ENCODE data around the gene SMCHD1.
A peak's percentile ranks its signal among the peaks of the same experiment; 100 is the strongest.
"Not testable (repeated sequence)": the region's sequence is repeated elsewhere in the genome, so short reads cannot be mapped to it uniquely, and the experiment has no call there.

The SMCHD1 gene

DNA sequence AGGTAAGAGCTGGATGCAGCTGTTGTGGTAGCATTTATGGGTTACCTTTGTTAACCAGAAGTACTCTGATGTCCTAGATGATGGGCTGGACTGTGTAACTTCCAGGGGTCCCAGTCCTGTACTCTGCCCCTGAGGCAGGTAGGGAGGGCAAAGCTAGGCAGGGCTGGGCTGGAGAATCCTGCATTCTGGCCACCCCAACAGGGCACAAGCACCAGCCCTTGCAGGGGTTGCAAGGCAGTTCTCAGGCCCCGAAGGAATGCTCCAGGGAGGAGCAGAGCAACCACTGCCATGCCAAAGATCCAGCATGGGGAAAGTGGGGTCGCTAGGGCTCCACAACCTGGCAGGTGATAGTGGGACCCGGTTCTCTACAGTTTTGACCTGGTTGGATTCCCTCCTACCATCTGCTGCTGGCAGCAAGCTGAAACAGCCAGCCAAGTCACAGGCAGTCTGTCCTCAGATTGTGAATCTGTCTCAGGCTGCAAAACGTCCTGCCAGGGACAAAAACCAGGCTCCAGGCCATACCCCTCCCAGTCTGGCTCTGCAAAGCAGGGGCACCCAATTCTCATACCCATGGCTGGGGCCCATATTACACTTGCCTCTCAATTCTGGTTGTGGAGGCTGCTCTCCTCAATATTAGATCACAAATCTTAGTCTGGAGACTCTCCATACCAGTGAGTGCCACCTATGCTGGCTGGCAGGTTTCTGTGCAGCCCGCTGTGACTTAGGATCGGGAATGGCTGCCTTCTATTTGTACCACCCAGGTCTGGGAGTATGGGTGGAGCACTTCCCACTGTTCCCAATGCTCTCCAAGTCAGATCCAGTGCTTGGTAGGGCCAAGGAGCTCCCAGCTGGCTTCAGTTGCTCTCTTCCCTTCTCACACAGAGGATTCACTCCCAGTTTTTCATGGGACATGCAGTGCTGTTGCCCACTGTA is 61.1 kb downstream of the SMCHD1 start:
- DNase-seq, result peak in 30 of 58 donors; percentile 1 to 55 (median 14)

DNA sequence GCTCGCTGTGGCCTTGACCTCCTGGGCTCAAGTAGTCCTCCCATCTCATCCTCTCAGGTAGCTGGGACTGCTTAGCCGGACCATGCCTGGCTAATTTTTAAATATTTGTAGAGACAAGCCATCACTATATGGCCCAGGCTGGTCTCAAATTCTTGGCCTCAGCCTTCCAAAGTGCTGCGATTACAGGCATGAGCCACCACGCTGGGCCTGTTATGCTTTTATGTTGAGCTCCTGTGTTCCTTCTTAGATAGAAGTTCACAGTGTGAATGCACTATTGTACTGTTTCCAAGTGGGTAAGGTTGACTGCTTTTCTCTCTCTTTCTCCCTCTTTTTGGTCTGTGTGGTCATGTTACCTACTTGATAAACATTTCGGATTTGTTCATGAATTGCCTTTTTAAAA is 61.9 kb downstream of the SMCHD1 start:
- DNase-seq, result no peak

DNA sequence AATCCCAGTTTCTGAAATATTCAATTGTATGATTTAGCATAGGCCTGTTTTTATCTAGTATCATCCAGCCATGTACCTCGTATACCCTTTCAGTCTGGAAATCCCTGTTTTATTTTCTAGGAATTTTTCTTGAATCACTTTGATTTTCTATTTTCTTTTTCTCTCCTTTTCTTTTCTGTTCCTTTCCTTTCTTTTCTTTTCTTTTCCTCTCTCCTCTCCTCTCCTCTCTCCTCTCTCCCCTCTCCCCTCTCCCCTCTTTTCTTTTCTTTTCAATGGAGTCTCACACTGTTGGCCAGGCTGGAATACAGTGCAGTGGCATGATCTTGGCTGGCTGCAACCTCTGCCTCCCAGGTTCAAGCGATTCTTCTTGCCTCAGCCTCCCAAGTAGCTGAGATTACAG is 63.5 kb downstream of the SMCHD1 start:
- no peak for DNase-seq

DNA sequence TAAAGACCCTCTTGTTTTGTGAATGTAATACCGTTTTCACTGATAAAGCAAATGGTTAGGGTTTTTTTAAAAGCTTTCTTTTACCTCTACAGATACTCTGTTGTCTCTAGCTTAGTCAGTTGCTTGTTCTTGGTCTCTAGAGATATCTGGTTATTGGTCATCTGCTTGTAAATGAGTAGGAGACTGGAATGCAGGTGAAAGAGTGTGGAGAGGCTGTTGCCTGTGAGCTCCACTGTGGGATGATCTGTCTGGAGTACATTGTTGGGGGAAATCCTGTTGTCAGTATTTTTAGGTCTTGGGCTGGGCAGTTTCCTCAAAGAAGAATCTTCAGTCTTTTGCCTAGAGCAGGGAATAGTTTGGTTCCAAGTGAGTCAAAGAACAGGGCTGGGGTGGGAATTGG is 67.7 kb downstream of the SMCHD1 start:
- no peak for DNase-seq

DNA sequence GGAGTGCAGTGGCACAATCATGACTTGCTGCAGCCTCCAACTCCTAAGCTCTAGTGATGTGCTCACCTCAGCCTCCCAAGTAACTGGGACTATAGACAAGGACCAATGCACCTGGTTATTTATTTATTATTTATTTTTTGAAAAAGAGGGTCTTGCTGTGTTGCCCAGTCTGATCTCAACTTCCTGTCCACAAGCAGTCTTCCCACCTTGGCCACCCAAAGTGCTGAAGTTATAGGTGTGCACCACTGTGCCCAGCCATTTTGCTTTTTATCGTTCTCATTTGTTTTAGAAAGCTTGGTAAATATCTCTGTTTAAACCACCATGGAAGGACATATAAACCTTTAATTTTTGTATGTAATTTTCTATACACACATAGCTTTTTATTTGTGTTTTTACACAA is 74.2 kb downstream of the SMCHD1 start:
- no peak for DNase-seq

DNA sequence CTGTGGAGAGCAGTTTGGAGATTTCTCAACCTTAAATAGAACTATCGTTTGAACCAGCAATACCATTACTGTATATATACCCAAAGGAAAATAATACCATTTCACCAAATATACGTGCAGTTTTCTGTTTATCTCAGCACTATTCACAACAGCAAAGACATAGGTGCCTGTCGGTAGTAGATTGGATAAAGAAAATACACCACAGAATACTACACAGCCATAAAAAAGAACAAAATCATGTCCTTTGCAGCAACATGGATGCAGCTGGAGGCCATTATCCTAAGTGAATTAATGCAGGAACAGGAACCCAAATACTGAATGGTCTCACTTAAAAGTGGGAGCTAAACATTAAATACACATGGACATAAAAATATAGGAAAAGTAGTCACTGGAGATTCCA is 81.3 kb downstream of the SMCHD1 start:
- no peak for DNase-seq

DNA sequence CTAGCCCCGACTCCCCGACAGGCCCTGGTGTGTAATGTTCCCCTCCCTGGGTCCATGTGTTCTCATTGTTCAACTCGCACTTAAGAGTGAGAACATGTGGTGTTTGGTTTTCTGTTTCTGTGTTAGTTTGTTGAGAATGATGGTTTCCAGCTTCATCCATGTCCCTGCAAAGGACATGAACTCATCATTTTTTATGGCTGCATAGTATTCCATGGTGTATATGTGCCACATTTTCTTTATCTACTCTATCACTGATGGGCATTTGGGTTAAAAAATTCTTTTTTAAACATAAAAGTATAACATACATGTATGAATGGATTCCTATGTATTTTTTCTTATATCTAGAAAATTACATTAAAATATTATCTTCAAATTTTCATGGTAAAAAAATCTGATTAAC is 84.6 kb downstream of the SMCHD1 start:
- not testable (repeated sequence) for DNase-seq

DNA sequence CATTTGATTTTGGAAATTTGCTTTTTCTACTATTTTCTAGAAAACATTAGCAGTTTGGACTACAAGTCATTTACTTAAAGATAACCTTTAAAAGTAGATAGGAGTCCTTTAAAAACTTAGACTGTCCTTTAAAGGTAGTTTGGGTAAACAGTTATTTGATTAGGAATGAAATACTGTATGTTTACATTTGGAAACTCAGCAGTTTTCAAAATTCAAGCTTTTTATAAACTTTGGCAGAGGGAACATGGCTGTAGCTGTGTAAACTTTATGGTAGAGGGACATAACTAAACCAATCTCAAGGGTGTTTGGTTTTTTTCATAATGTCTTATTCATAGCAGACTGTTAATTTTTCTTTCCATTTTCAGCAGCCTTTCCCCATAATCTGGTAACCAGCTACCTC is 90.7 kb downstream of the SMCHD1 start:
- no peak for DNase-seq

DNA sequence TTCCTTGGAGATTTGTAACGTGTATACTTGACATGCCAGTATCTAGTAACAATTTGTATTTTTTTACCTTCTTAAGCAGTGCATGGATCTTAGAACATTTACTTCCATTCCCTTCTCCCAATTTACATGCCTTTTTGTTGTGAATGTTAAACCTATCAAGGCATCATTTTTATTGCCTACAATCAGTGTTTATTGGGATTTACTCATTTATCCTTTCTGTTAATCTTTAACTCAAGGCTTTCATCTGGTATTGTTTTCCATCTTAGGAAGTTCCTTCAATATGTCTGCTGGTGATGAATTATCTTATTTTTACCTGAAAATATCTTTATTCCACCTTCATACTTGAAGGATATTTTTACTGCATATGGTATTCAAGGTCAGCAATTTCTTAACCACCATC is 102.8 kb downstream of the SMCHD1 start:
- DNase-seq, result no peak

DNA sequence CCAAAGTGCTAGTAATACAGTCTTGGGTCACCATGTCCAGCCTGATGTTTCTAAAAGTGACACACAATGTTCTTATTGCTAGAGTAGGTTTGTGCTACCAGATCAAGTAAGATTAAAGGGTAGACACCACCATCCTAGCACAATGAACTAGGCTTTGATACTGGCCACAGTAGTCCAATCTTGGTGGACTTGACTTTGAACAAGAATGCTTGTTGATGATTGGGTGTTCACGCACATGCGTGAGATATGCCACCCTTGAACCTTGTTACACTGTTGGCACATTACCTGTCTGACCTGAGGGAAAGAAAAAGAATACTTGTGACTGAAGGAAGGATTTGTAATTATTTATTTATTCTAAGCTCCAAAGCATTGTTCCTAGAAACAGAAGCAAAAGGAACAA is 119.1 kb downstream of the SMCHD1 start:
- DNase-seq, result no peak

DNA sequence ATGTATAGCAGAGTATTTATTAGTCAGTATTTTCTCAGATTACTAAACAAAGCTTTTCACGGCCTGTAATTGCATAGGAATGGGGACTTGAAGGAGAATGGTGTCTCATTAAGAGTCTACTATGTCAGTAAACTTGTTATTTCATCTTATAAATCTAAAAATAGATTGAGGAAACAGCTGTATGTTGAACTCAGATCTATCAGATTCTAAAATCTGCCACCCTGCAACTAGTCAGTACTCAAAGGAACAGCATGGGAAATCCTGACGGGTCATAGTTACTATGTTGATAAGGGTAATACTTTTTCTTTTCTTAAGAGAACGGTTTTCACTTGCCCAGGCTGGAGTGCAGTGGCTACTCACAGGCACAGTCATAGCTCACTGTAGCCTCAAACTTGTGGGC is 121.1 kb downstream of the SMCHD1 start:
- DNase-seq, result no peak

DNA sequence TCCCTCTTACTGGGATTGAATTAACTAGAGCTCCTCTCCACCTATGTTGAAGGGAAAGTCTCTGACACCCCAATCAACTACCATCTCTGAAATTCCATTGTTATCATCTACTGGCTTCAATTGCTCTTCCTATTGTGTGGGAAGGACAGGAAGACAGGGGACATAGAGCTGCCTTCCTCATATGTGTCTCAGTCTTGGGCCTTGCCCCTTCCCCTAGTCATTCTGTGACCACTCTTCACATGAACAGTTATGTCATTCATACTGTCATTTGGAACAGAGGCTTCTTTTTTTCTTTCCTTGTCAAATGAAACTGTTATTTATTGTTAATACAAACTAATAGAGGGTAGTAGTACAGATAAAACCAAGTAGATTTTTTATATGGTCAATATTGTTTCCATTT is 121.7 kb downstream of the SMCHD1 start:
- DNase-seq, result no peak

DNA sequence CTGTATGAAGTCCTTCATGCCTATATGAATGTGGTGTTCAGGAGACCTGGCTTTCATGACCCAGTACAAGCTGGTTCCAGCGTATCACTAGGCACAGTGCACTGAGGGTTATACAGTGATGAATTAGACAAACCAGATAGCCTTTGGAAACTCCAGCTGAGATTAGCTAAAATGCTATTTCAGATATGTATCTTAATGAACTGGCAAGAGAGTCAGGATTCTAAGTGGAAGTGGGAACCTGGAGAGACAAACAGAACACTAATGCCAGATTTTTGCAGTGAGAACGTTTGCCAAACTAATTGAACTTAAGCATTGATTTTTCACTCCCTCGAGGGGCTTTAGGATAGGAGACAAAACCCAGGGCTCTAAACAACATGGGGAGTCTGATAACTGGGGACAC is 125.2 kb downstream of the SMCHD1 start:
- no peak for DNase-seq

DNA sequence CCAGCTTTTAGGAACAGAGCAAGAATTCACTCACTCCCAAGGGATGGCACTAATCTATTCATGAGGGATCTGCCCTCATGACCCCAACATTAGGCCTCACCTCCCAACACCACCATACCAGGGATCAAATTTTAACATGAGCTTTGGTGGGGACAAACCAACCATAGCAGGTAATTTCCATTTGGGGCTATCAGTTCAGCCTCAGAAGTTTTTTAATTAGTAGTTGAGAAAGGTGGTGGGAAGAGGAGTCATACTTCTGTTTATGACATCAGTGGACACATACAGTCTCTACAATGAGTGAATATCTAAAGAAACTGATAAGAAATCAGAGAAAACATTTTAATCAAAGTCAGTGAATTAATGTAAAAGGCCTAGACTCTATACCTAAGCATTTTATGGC is 131.7 kb downstream of the SMCHD1 start:
- DNase-seq, result no peak

DNA sequence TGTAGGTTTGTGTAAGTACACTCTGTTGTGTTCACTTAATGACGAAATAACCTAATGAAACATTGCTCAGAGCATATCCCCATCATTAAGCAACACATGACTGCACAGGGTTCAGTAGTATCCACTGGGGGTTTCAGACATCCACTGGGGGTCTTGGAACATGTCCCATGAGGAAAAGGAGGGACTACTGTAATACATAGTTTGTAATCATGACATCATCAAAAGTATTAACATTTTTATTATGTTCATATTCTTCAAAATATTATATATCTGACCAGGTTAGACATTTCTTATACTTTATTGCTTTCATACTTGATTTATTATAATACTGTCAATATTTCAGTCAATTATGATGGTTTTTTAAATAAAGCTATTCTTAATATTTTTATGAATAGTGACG is 136.9 kb downstream of the SMCHD1 start:
- DNase-seq, result no peak

DNA sequence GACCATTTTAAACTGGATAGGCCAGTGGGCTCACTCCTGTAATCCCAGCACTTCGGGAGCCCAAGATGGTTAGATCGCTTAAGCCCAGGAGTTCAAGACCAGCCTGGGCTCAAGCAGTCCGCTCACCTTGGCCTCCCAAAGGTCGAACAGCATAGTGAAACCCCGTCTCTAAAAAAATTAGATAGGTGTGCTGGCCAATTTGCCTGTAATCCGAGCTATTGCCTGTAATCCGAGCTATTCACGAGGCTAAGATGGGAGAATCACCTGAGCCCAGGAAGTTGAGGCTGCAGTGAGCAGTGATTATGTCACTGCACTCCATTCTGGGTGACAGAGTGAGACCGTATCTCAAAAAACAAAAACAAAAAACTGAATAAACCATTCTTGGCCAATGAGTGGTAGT is 138.6 kb downstream of the SMCHD1 start:
- DNase-seq, result no peak

DNA sequence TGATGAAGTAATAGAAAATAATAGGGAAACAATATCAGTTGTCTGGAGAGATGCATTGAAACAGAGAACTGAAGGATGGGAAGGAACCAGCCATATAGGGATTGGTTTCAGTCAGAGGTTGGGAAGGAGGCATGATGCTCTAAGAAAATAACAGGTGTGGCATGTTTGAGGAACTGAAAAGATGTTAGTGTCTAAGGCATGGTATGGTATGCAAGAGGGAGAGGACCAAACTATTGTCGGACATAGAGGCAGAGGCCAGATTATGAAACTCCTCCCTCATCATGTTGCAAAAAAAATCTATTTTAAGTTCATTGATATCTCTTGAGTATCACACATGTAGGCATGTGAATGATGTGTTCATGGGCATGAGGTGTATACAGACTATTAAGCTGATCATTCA is 142.4 kb downstream of the SMCHD1 start:
- no peak for DNase-seq

DNA sequence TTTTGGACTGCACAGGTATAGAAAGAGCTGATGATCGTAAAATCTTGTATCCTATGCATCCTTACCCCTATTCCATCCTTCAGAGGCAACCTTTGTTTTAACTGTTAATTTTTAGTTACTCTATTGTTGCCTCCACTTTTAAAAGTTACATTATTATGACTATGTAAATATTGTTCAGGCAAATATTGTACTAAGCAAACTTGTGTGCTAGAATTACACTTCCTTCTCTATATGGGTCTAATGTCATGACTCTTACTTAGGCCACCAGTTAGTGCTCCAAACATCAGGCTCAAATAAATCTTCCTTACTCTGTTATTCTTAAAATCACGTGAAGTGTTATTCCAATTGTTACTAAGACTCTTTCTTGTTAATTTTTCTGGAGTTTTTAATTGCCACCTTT is 143.8 kb downstream of the SMCHD1 start:
- no peak for DNase-seq

DNA sequence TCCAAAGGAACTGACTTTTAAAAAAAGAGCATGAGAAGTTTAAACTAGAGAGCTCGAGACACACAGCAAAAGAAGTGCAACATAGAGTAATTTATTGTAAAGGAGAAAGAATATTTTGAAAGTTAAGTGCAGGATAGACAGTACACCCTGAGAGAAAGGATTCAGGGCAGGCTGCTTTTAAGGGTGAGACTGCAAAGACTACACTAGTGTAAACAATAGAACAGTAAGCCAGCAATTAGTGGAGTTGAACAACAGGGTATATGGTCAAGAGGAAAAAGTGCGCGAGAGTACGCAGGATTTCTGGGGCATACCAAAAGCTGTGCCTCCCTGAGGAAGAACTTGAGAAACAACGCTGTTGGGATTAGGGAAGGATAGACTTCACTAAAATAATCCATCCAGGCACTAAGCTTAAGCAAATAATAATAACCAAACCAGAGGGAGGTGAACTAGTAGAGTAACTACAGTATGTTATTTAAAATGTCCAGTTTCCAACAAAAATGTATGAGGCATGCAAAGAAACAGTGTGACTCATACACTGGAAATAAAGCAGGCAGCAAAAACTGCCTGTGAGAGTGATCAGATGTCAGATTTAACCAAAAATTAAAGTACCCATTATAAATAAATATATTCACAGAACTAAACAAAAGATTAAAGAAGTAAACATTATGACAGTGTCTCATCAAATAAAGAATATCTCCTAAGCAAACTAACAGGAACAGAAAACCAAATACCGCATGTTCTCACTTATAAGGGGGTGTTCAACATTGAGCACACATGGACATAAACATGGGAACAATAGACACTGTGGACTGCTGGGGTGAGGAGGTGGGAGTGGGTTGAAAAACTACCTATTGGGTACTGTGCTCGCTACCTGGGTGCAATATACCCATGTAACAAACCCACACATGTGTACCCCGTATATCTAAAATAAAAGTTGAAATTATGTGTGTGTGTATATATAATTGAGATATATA is 150.7 kb downstream of the SMCHD1 start:
- DNase-seq, result no peak

DNA sequence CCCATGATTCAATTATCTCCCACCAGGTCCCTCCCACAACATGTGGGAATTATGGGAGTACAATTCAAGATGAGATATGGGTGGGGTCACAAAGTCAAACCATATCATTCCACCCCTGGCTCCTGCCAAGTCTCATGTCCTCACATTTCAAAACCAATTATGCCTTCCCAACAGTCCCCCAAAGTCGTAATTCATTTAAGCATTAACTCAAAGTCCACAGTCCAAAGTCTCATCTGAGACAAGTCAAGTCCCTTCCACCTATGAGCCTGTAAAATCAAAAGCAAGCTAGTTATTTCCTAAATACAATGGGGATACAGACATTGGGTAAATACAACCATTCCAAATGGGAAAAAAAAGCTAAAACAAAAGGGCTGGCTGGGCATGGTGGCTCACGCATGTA is 153.1 kb downstream of the SMCHD1 start:
- DNase-seq, result not testable (repeated sequence)

DNA sequence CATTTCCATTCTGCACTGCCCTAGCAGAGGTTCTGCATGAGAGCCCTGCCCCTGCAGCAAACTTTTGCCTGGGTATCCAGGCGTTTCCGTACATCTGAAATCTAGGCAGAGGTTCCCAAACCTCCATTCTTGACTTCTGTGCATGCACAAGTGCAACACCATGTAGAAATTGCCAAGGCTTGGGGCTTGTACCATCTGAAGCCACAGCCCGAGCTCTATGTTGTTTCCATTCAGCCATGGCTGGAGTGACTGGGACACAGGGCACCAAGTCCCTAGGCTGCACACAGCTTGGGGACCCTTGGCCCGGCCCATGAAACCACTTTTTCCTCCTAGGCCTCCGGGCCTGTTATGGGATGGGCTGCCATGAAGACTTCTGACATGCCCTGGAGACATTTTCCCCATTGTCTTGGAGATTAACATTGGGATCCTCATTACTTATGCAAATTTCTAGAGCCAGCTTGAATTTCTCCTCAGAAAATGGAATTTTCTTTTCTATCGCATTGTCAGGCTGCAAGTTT is 154.2 kb downstream of the SMCHD1 start:
- not testable (repeated sequence) for DNase-seq

DNA sequence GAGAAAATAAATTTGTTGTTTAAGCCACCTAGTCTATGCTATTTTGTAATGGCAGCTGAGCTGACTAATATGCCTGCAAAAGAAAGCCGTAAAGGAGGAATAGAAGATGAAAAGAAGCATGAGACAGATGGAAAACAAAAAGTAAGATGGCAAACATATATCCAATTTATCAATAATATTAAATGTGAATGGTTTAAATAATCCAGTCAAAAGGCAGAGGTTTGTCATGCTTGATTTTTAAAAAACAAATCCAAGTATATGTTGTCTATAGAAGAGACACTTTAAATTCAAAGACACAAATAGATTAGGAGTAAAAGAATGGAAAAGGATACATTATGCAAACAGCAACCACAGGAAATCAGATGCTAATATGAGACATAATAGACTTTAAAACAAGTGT is 155.9 kb downstream of the SMCHD1 start:
- DNase-seq, result no peak

Data from anterior cingulate cortex (tissue), 58 donors.